Lower leg skin (tissue), 4 donors: ENCODE measurements around the gene TBL2. TPM values are rescaled to one million over a fixed set of nuclear protein-coding genes. Genes with fewer than 3 reads are reported as not detected.

Experiments
- DNase-seq, 2 donors: peaks; one replicate each; pipeline ENCODE4 v3.0.0-alpha.2; 2019; ENCODE audit warnings: low spot score in 2 of 2
- H3K4me3 ChIP-seq: fragments of 200-600 bp; sonication (generic); 2 replicates; pipeline ENCODE4 v1.5.1; 2017; ENCODE audit warnings: mild to moderate bottlenecking, low read depth; ENCODE audit not compliant: poor library complexity, severe bottlenecking
- CTCF ChIP-seq, 3 donors: fragments of 450-650 bp; IDR thresholded peaks; one replicate each; pipeline ENCODE4 v1.5.1; 2016; ENCODE audit warnings: antibody characterized with exemption in 3 of 3, mild to moderate bottlenecking in 3 of 3, moderate library complexity in 2 of 3
- POLR2A ChIP-seq, 2 donors: fragments of 450-650 bp; IDR thresholded peaks; one replicate each; pipeline ENCODE4 v1.6.1; 2016 to 2017; ENCODE audit warnings: antibody characterized with exemption in 2 of 2, mild to moderate bottlenecking in 1 of 2, moderate library complexity in 1 of 2
- WGBS, 2 donors: methylation state at CpG; one replicate each; pipeline ENCODE4 v1.1.5; 2018; 5-methylcytosine and 5-hydroxymethylcytosine counted together
- intact Hi-C: fragments of 100-400 bp; cut with DNase I; formaldehyde crosslinking; loops from one replicate; pipeline ENCODE4 v1.15.0; 2023; ENCODE audit warnings: low total_unique reads
- total RNA-seq, 4 donors: library from RNA; depleted of rRNA; stranded (reverse); fragments of >200 nt; gene quantifications; one replicate each; pipeline ENCODE4 v1.1.0, GENCODE V29; 2016

Gene TBL2
- total RNA-seq, 4 donors from 2014 or later = 32.2 to 52.1 (median 40.3) TPM

GRCh38 chr7:73597978-73598782 lies 19.8 kb upstream of the TBL2 start:
- intact Hi-C loops = no loop called here
- WGBS, 2 donors = 91 to 92% methylated on average over 5 of the region's 5 CpGs
- H3K4me3 ChIP-seq = no peak overlapping the region
- DNase-seq = no peak
- TF ChIP-seq POLR2A (IDR thresholded peaks at IDR 0.05) (no peak), CTCF (IDR thresholded peaks at IDR 0.05) (no peak)

GRCh38 chr7:73596191-73597065 lies 18.0 kb upstream of the TBL2 start:
- WGBS, 2 donors = 59 to 64% methylated on average over 35 to 37 of the region's 37 CpGs
- intact Hi-C loops = no loop called here
- no peak for DNase-seq
- TF ChIP-seq POLR2A (IDR thresholded peaks at IDR 0.05) = no peak
- no peak for TF ChIP-seq CTCF (IDR thresholded peaks at IDR 0.05)
- no peak overlapping the region for H3K4me3 ChIP-seq

- intact Hi-C loops = no loop called here
- H3K4me3 ChIP-seq = no peak overlapping the region
- DNase-seq = no peak
- 85 to 92% methylated on average over 6 to 9 of the region's 9 CpGs for WGBS, 2 donors
- no peak for TF ChIP-seq POLR2A (IDR thresholded peaks at IDR 0.05)
- no peak for TF ChIP-seq CTCF (IDR thresholded peaks at IDR 0.05)
Observed at GRCh38 chr7:73595358-73595757, 17.0 kb upstream of the TBL2 start.

- WGBS, 2 donors = 66 to 78% methylated on average over 11 to 14 of the region's 14 CpGs
Observed at GRCh38 chr7:73593207-73594045, 15.0 kb upstream of the TBL2 start.

More at GRCh38 chr7:73593207-73594045, 15.0 kb upstream of the TBL2 start:
- intact Hi-C loops = no loop called here
- no peak for DNase-seq
- TF ChIP-seq POLR2A (IDR thresholded peaks at IDR 0.05) = no peak
- no peak for TF ChIP-seq CTCF (IDR thresholded peaks at IDR 0.05)
- H3K4me3 ChIP-seq = no peak overlapping the region
